HEK293 (cell line): ENCODE data around the gene BTRC.

Experiments
- CTCF ChIP-seq: fragments of 450-650 bp; formaldehyde crosslinking; IDR thresholded peaks from 2 replicates; pipeline ENCODE4 v1.5.1; 2016; ENCODE audit warnings: missing biosample characterization, missing genetic modification characterization
- WT1 ChIP-seq: fragments of 450-650 bp; formaldehyde crosslinking; IDR thresholded peaks from 2 replicates; pipeline ENCODE4 v1.5.1; 2016; ENCODE audit warnings: missing biosample characterization, missing genetic modification characterization
- ZNF274 ChIP-seq, 2 experiments: fragments of 200-500 bp in 1 of 2; fragments of 450-650 bp in 1 of 2; sonication (Bioruptor generic) in 1 of 2; formaldehyde crosslinking in 1 of 2; IDR thresholded peaks; 2 replicates each; pipeline versions ENCODE4 v1.5.1 to v1.6.1; 2014 to 2016; ENCODE audit warnings: borderline replicate concordance in 1 of 2, inconsistent platforms in 1 of 2, low read length in 1 of 2, missing biosample characterization in 1 of 2, missing genetic modification characterization in 1 of 2

GRCh38 chr10:101447477-101447876, 93.5 kb downstream of the BTRC start:
- TF ChIP-seq WT1 (tag by site-specific recombination) (no peak), ZNF274 (IDR thresholded peaks at IDR 0.05; ENCODE audit: low read length) (no peak), ZNF274 (tag by site-specific recombination; IDR thresholded peaks at IDR 0.05; ENCODE audit: borderline replicate concordance) (no peak), CTCF (tag by site-specific recombination) (no peak)
